VCaP (cell line): ENCODE results near the gene ARRDC4.

Source experiments
- H3K27ac ChIP-seq: fragments of 450-650 bp; 2 replicates; pipeline ENCODE4 v1.5.1; 2017
- CTCF ChIP-seq: fragments of 450-650 bp; conservative IDR thresholded peaks from 2 replicates; pipeline ENCODE4 v1.5.1; 2017; ENCODE audit warnings: mild to moderate bottlenecking, moderate library complexity

ARRDC4 gene

GRCh38 chr15:97998307-97999071 lies 38.0 kb downstream of the ARRDC4 start:
- H3K27ac ChIP-seq, result no peak overlapping the region
- no peak for TF ChIP-seq CTCF

GRCh38 chr15:98000249-98001203 lies 40.0 kb downstream of the ARRDC4 start:
- no peak overlapping the region for H3K27ac ChIP-seq
- no peak for TF ChIP-seq CTCF

GRCh38 chr15:98001663-98002194 lies 41.2 kb downstream of the ARRDC4 start:
- no peak overlapping the region for H3K27ac ChIP-seq
- no peak for TF ChIP-seq CTCF

- no peak for TF ChIP-seq CTCF
- H3K27ac ChIP-seq, result no peak overlapping the region
Observed at GRCh38 chr15:98002419-98002818, 41.9 kb downstream of the ARRDC4 start.

GRCh38 chr15:98002866-98003265 lies 42.4 kb downstream of the ARRDC4 start:
- TF ChIP-seq CTCF, result no peak
- no peak overlapping the region for H3K27ac ChIP-seq

- TF ChIP-seq CTCF, result no peak
- no peak overlapping the region for H3K27ac ChIP-seq
Observed at GRCh38 chr15:98003518-98003917, 43.0 kb downstream of the ARRDC4 start.

GRCh38 chr15:98003996-98004395 lies 43.5 kb downstream of the ARRDC4 start:
- no peak overlapping the region for H3K27ac ChIP-seq
- TF ChIP-seq CTCF, result no peak
